SK-N-MC (cell line): ENCODE results near the gene MIGA1.
"Not testable (repeated sequence)": the region's sequence is repeated elsewhere in the genome, so short reads cannot be mapped to it uniquely, and the experiment has no call there.

Experiments used
- DNase-seq: peaks from one replicate; pipeline ENCODE4 v3.0.0-alpha.2; 2011; ENCODE audit warnings: low read depth, low spot score
- H3K27ac ChIP-seq: fragments of 200-600 bp; sonication (generic); 2 replicates; pipeline ENCODE4 v1.5.1; 2016; ENCODE audit warnings: mixed run types
- H3K36me3 ChIP-seq: fragments of 200-600 bp; sonication (generic); 2 replicates; pipeline ENCODE4 v1.6.1; 2017; ENCODE audit warnings: antibody characterized with exemption, low read length, mixed read lengths; ENCODE audit not compliant: insufficient read depth
- H3K4me3 ChIP-seq: fragments of 200-600 bp; sonication (generic); 2 replicates; pipeline ENCODE4 v1.5.1; 2016
- H3K9ac ChIP-seq: fragments of 200-600 bp; sonication (generic); 2 replicates; pipeline ENCODE4 v1.8.0; 2017; ENCODE audit warnings: mixed run types, mixed read lengths; ENCODE audit not compliant: insufficient read length
- H3K9me3 ChIP-seq: fragments of 200-600 bp; sonication (generic); 2 replicates; pipeline ENCODE4 v1.6.1; 2017; ENCODE audit warnings: low read depth, mild to moderate bottlenecking, antibody characterized with exemption, low read length, moderate library complexity, mixed read lengths
- EZH2 ChIP-seq: fragments of 200-600 bp; sonication (generic); IDR thresholded peaks from one replicate; pipeline ENCODE4 v1.6.1; 2017; ENCODE audit warnings: antibody characterized with exemption
- FOXP2 ChIP-seq: optimal IDR thresholded peaks from 2 replicates; pipeline ENCODE3; 2011; ENCODE audit warnings: mild to moderate bottlenecking, moderate library complexity; ENCODE audit not compliant: insufficient read depth; ENCODE audit errors: extremely low read length, control extremely low read depth
- POLR2AphosphoS5 ChIP-seq: IDR thresholded peaks from 2 replicates; pipeline ENCODE4 v1.6.1; 2012; ENCODE audit warnings: mild to moderate bottlenecking, low read depth, low read length, borderline replicate concordance

Gene MIGA1

GRCh38 chr1:77757066-77757584, 22.3 kb upstream of the MIGA1 start:
- Histone ChIP-seq H3K4me3 (peak overlapping the region; percentile 99), H3K36me3 (no peaks in the 10 kb centered on the region), H3K27ac (no peak overlapping the region), H3K9ac (peak overlapping the region; percentile 70), H3K9me3 (no peaks in the 10 kb centered on the region)
- TF ChIP-seq FOXP2 (no peak), EZH2 (no peak), POLR2AphosphoS5 (no peak)
- no peak for DNase-seq

GRCh38 chr1:77757603-77758002, 21.8 kb upstream of the MIGA1 start:
- TF ChIP-seq EZH2: no peak
- no peak for TF ChIP-seq FOXP2
- TF ChIP-seq POLR2AphosphoS5: no peak
- H3K9me3 ChIP-seq: no peaks in the 10 kb centered on the region
- H3K27ac ChIP-seq: 0 out of 2 replicates have a peak overlapping the region, but pooled peaks have one; percentile 25
- H3K4me3 ChIP-seq: peak overlapping the region; percentile 99
- H3K36me3 ChIP-seq: no peaks in the 10 kb centered on the region
- peak overlapping the region; percentile 70 for H3K9ac ChIP-seq
- DNase-seq: no peak

- no peak for DNase-seq
- Histone ChIP-seq H3K4me3 (peak within 1 kb of the TSS; percentile 99), H3K9me3 (no peaks in the 10 kb centered on the region), H3K36me3 (no peaks in the 10 kb centered on the region), H3K9ac (peak within 1 kb of the TSS; percentile 82), H3K27ac (peak within 1 kb of the TSS; percentile 87)
- TF ChIP-seq EZH2: no peak
- TF ChIP-seq POLR2AphosphoS5: peak; percentile 79
These were observed 20.1 kb upstream of the MIGA1 start, which contains the start of gene USP33 for GRCh38 chr1:77759071-77760028. USP33 (minus strand) TSS chr1:77759852; CDS start chr1:77741697, 18,155 bp downstream.

DNA sequence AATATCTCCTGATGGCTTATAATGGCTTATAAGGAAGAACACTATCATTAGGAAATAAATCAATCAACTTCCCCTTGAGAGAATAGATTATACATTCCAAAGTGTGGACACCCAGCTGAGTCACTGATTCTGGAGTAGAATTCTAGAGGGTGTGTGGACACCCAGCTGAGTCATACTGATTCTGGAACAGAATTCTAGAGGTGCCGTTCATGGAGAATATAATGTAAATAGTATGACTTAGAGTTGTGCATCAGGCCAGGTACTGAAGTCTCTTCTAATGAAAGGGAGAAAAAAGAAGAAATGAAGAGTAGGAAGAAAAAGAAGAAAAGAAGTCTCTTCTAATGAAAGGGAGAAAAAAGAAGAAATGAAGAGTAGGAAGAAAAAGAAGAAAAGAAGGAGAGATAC, 17.4 kb upstream of the MIGA1 start:
- H3K36me3 ChIP-seq: no peaks in the 10 kb centered on the region

DNA sequence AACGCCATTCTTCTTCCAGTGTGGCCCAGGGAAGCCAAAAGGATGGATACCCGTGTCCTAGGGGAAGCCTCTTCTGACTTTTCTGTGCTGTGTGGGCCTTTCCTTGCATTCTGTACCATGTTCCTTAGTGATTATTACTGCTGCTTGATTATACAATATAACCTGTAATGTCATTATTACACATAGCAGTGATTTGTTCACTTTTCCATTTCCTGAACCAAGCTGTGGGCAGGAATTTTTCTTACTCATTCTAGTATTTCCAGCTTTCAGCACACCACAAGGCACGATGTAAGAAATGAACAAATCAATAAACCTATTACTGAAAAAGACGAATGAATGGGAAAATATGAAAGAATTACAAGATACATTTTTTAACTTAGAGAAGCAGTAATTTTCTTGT, 11.4 kb upstream of the MIGA1 start:
- Histone ChIP-seq H3K27ac (no peak overlapping the region), H3K36me3 (no peaks in the 10 kb centered on the region), H3K9ac (no peak overlapping the region), H3K9me3 (no peaks in the 10 kb centered on the region), H3K4me3 (no peak overlapping the region)
- no peak for DNase-seq
- TF ChIP-seq POLR2AphosphoS5: no peak

More for the DNA sequence above, 17.4 kb upstream of the MIGA1 start:
- no peaks in the 10 kb centered on the region for H3K9me3 ChIP-seq
- H3K9ac ChIP-seq: no peak overlapping the region
- no peak overlapping the region for H3K27ac ChIP-seq
- DNase-seq: no peak
- no peak overlapping the region for H3K4me3 ChIP-seq
- TF ChIP-seq EZH2 (no peak), POLR2AphosphoS5 (no peak), FOXP2 (no peak)

DNA sequence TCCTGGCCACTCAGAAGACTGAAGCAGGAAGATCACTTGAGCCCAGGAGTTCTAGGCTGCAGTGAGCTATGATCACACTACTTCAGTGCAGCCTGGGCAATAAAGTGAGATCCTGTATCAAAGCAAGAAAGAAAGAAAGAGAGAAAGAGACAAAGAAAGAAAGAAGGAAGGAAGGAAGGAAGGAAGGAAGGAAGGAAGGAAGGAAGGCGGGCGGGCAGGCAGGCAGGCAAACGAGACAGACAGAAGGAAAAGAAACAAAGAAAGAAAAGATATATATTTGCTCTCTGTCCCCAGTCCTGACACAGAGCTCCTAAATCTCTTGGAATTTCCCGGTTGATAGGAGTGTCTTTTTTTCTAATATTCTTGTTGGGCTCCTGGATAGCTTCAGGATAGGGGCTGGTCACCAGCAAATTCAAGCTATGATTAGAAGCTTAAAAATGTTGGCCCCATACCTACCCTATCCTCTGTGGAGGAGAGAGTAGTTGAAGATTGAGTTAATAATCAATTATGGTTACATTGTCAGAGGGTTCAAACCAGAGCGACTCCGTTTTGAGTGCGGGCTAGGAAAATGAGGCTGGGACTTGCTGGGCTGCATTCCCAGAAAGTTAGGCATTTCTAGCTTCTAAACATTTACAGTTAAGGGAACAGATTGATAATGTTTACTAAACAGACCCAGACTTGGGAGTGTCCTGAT, 3.3 kb upstream of the MIGA1 start:
- H3K9ac ChIP-seq: no peak overlapping the region
- H3K36me3 ChIP-seq: no peaks in the 10 kb centered on the region
- TF ChIP-seq EZH2 (no peak), POLR2AphosphoS5 (no peak), FOXP2 (no peak)

GRCh38 chr1:77781683-77782082, 2.2 kb downstream of the MIGA1 start:
- no peak for DNase-seq
- peak overlapping the region; percentile 56; the same call in 1 of the 2 replicates for H3K27ac ChIP-seq

More for the DNA sequence above, 3.3 kb upstream of the MIGA1 start:
- peak overlapping the region; percentile 70 for H3K27ac ChIP-seq
- H3K4me3 ChIP-seq: no peak overlapping the region
- H3K9me3 ChIP-seq: no peaks in the 10 kb centered on the region
- DNase-seq: no peak

GRCh38 chr1:77783141-77783540, 3.7 kb downstream of the MIGA1 start:
- Histone ChIP-seq H3K36me3 (peaks cover 37% of the 10 kb centered on the region), H3K4me3 (no peak overlapping the region), H3K27ac (0 out of 2 replicates have a peak overlapping the region, but pooled peaks have one; percentile 42), H3K9ac (no peak overlapping the region), H3K9me3 (no peaks in the 10 kb centered on the region)
- TF ChIP-seq EZH2: no peak
- no peak for TF ChIP-seq POLR2AphosphoS5
- TF ChIP-seq FOXP2: no peak
- no peak for DNase-seq

More at GRCh38 chr1:77781683-77782082, 2.2 kb downstream of the MIGA1 start:
- Histone ChIP-seq H3K4me3 (peak overlapping the region; percentile 81; the same call in 1 of the 2 replicates), H3K36me3 (peaks cover 29% of the 10 kb centered on the region), H3K9ac (no peak overlapping the region), H3K9me3 (no peaks in the 10 kb centered on the region)
- no peak for TF ChIP-seq FOXP2
- TF ChIP-seq POLR2AphosphoS5: no peak
- TF ChIP-seq EZH2: no peak

DNA sequence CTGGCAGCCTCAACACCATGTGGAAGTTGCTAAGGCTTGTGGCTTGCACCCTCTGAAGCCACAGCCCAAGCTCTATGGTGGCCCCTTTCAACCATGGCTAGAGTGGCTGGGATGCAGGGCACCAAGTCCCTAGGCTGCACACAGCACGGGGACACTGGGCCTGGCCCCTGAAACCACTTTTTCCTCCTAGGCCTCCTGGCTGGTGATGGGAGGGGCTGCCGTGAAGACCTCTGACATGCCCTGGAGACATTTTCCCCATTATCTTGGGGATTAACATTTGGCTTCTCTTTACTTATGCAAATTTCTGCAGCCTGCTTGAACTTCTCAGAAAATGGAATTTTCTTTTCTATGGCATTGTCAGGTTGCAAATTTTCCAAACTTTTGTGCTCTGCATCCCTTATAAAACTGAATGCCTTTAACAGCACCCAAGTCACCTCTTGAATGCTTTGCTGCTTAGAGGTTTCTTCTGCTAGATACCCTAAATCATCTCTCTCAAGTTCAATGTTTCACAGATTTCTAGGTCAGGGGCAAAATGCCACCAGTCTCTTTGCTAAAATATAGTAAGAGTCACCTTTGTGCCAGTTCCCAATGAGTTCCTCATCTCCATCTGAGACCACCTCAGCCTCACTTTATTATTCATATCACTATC, 6.8 kb downstream of the MIGA1 start:
- H3K27ac ChIP-seq, H3K4me3 ChIP-seq, DNase-seq, H3K9ac ChIP-seq, H3K9me3 ChIP-seq: not testable (repeated sequence)
- H3K36me3 ChIP-seq: peaks cover 50% of the 10 kb centered on the region
